GM18858 (cell line): ENCODE results near the gene FHAD1.

Experiments
- ATAC-seq: cut with Tn5 transposase; IDR thresholded peaks from one replicate; pipeline ENCODE4 v1.9.1; 2021; ENCODE audit not compliant: unreplicated experiment

The FHAD1 gene

DNA sequence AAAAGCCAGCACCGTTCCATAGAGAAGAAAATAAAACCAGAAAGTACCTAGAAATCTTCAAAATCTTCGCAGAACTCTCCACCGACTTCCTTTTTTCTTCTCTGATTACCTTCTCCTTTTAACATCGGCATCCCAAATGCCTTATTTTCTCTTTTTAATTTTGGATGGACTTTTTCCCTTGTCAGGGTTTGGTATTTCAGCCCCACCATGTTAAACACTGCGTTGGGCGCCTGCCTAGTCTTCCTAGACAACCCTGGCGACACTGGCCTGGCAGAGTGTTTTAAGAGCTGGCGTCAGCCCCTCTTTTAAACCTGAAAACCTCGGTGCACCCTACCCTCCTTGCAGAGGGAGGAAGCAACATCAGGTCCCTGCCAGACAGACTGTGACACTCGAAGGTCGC lies 96.7 kb downstream of the FHAD1 start:
- no peak for ATAC-seq

GRCh38 chr1:15344380-15344779 lies 97.4 kb downstream of the FHAD1 start:
- ATAC-seq = no peak

DNA sequence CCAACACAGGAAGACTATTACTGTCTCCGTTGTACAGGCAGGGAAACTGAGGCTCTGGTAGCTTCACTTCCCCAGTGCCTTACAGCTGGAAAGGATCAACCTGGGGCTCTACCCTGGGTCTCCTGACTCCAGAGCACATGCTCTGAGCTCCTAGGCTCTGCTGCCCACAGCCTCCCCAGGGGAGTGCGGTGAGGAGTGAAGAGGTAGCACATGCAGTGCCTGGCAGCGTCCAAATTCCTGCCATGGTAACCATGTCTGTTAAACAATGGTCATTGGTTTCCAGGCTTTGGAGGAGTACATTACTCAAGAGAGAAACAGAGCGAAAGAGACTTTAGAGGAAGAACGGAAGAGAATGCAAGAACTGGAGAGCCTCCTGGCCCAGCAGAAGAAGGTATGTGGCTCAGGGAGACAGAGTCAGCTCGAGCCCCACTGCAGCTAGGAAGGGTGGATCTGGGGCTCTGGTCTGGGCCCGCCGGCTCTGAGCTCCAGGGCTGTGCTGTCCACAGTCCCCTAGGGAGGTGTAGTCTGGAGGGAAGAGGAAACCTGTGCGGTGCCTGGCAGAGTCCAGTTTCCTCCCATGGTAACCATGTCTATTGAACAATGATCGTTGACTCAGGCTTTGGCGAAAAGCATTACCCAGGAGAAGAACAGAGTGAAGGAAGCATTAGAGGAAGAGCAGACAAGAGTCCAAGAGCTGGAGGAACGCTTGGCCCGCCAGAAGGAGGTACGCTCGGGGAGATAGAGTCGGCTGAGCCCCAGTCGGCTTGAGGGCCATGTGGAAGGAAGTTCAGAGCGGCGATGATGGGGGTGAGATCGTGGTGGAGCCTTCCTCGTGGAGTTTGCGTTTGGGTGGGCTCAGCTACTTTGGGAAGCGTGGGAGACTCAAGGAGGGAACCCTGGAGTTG lies 98.0 kb downstream of the FHAD1 start:
- no peak for ATAC-seq

DNA sequence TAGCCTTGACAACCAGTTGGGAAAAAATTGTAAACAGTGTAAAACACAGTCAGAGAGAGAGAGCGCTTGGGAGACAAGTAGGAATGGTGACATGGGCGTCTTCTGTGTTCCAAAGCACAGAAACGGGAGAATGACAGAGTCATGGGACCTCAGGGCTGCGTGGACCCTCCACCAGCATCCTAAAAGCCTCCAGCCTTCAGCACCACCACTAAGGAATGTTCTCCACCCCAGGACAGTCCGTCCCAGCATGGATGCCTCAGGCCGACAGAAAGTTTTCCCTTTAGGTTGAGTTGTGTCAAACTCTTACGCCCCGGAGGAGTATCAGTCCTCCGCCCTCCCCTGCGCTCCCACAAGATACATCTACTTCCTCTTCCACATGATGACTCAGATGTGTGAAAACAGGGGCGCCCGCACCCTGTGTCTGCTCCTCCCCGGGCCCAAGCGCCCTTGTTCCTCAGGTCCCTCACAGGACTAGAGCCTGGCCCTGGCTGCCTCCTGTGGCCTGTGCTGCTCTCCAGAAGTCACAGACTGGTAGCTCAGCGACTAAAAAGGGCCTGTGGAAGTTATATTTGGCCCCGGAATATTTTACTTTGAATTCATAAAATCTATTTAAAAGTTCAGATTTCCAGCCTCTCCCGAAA lies 98.8 kb downstream of the FHAD1 start:
- no peak for ATAC-seq

DNA sequence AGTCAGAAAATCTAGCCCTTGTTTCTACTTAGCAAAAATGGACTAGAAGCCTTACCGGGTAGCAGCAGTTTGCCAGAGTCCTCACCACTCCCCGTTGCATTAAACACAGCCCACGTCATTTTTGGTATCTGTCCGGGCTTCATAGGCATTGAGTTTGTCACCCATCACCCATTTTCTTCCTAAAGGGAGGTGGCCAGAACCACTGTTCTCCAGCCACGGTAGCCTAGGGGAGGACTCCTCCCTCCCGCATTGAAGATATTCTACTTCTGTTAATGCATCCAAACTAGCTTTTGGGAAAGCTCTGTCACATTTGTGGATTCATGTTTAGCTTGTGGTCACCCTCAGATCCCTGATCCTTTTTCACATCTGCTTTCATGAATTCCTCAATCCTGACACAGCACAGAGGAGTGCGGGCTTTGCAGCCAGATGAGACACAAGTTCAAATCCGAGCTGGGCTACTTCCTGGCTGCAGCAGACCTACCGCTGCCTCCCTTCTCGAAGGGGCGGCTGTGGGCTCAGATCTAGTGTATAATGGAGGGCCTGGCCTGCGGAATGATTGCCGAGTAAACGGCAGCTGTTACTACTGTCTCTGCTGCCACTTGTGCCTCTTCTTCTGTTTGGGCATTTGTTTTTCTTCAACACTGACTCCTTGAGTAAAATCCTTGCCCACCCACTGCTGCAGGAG lies 99.5 kb downstream of the FHAD1 start:
- no peak for ATAC-seq

- ATAC-seq = no peak
These were observed 100.2 kb downstream of the FHAD1 start for GRCh38 chr1:15347182-15347581.

DNA sequence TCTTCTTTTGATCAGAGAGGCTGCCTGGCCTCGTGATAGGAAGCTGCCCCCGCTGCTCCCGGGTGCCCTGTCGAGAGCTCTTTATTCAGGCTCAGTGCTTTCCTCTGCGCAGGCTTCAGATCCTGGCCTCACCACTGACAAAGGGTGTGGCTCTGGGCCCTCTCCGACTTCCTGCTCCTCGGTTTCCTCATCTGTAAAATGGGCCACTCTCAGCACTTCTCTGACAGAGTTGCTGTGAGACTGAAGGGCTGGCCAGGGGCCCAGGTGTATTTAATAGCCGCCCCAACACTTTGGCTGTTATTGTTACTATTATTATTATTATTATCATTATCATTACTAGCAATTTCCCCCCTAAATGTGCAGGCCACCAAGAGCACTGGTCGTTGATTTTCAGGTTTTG lies 101.6 kb downstream of the FHAD1 start:
- ATAC-seq = no peak

- ATAC-seq = no peak
These were observed 102.1 kb downstream of the FHAD1 start for GRCh38 chr1:15349133-15349532.

- no peak for ATAC-seq
These were observed 103.1 kb downstream of the FHAD1 start for GRCh38 chr1:15350151-15350550.

DNA sequence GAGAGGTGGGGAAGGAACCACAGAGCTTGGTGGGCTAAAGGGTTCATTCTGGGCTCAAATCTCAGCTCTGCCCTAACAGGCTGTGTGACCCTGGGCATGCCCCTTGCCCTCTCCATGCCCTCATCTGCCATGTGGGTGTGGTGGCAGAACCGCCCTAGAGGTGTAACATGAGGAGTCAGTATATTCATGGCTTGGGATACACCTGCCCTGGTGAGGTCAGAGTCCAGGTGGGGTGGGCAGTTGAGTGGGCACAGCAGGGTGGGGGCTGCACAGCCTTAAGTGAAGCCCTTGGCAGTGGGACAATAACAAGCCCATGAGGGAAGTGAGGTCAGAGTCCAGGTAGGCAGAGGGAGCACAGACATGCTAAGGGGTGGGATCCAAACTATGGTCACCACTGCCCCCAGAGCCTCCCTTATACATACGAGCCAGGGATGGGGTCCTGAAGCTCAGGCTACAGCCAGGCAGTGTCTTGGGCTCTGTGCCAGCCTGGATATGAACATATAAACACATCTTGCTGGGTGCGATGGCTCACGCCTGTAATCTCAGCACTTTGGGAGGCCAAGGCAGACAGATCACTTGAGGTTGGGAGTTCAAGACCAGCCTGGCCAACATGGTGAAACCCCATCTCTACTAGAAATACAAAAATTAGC lies 103.7 kb downstream of the FHAD1 start:
- ATAC-seq = no peak

GRCh38 chr1:15351310-15351709 lies 104.3 kb downstream of the FHAD1 start:
- no peak for ATAC-seq

GRCh38 chr1:15352128-15352957 lies 105.3 kb downstream of the FHAD1 start:
- ATAC-seq = no peak

GRCh38 chr1:15353839-15354579 lies 107.0 kb downstream of the FHAD1 start:
- ATAC-seq = no peak

DNA sequence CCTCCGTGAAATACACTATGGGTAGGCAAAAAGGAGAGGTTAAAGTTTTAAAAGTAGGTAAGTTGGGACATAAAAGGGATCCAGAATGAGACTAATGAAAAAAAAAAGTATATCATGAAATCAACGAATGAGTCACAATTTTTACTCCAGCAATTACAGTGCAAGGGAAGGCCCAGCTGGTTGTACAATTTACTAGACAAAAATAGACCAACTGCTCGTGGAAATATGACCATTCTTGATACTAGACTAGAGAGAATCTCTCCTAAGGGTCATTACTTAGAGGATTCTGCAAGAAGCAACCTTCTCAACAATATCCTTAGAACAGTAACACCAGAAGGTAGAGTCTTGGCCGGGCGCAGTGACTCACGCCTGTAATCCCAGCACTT lies 107.5 kb downstream of the FHAD1 start:
- ATAC-seq = no peak

- ATAC-seq = no peak
These were observed 109.1 kb downstream of the FHAD1 start for GRCh38 chr1:15355968-15356625.

DNA sequence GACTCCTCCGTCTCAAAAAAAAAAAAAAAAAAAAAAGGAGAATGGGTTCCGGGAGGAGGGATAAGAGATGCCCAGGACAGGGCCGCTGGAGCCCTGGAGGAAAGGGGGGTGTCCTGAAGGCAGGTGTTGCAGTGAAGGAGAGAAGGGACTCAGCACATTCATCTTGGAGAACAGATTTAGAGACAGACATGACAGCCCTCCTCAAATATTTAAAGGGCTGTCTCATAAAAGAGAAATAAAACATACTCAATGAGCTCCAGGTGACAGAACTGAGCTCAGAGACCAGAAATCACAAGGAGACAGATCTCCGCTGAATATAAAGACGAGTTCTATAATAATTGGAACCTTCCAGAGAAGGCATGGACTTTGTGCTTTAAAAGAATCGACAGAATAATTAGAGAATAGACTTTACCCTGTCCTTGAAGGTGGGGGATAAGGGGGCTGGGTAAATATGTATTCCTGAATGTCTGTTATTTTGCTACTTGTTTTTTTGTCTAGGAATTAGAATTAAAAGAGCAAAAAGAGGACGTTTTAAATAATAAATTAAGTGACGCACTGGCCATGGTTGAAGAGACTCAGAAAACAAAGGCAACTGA lies 110.7 kb downstream of the FHAD1 start:
- no peak for ATAC-seq

- ATAC-seq = no peak
These were observed 111.6 kb downstream of the FHAD1 start for GRCh38 chr1:15358565-15359133.

DNA sequence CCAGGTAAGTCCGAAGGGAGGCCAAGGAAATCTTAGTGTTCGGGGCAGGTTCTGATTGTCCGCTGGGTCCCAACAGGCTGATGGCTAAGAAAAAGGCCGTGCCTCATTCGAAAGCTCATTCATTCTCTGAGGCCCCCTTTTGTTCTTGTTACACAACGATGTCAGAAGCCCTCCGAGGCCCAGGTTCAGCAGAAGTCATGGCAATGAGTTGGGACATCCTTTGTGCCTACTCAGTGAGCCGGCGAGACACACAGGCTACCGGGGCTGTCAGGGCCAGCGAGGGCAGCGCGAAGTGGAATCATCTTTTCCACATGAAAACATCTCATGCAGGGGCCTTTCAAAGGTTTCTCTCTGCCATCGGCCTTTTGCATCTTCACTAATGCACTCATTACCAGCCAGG lies 113.7 kb downstream of the FHAD1 start:
- no peak for ATAC-seq
